ENCODE data around the gene ATP6V0A1. TPM values are rescaled to one million over a fixed set of nuclear protein-coding genes. Genes with fewer than 3 reads are reported as not detected.

Gene ATP6V0A1
- total and polyA plus RNA-seq, 3 donors from 2014 or later: 89.9 to 143 (median 131) TPM

- no peaks in the 10 kb centered on the region for H3K27me3 ChIP-seq
- no peaks in the 10 kb centered on the region for H3K36me3 ChIP-seq (ENCODE audit: low read depth, missing control alignments)
- DNase-seq: no peak
- 1 to 5% methylated on average over 10 to 56 of the region's 59 CpGs for WGBS, 2 donors
- intact Hi-C loops (cut with DNase I; ENCODE audit: low total_unique reads): loop anchor here (10.0 kb wide), 1 partner anchor 103 kb away; no protein-coding TSS in a partner anchor
- peaks cover 10% of the 10 kb centered on the region for H3K4me1 ChIP-seq
- peak overlapping the region; percentile 92 to 97 for H3K27ac ChIP-seq
- no peaks in the 10 kb centered on the region for H3K9me3 ChIP-seq
- peak overlapping the region; percentile 78 to 87 for H3K4me3 ChIP-seq
- TF ChIP-seq CTCF (IDR thresholded peaks at IDR 0.05) (no peak), POLR2A (IDR thresholded peaks at IDR 0.05) (no peak)
Measured at GRCh38 chr17:42421507-42422338, 37.0 kb upstream of the ATP6V0A1 start.

GRCh38 chr17:42422412-42422957 lies 36.2 kb upstream of the ATP6V0A1 start:
- Histone ChIP-seq H3K4me3 (peak overlapping the region; percentile 78 to 87), H3K36me3 (ENCODE audit: low read depth, missing control alignments) (no peaks in the 10 kb centered on the region), H3K4me1 (peaks cover 10% of the 10 kb centered on the region), H3K27me3 (no peaks in the 10 kb centered on the region), H3K9me3 (no peaks in the 10 kb centered on the region), H3K27ac (peak overlapping the region; percentile 92 to 97)
- WGBS, 2 donors: 0% methylated on average over 3 to 38 of the region's 44 CpGs
- intact Hi-C loops (cut with DNase I; ENCODE audit: low total_unique reads): loop anchor here (10.0 kb wide), 1 partner anchor 102 kb away; no protein-coding TSS in a partner anchor
- no peak for DNase-seq
- TF ChIP-seq POLR2A (IDR thresholded peaks at IDR 0.05) (no peak), CTCF (IDR thresholded peaks at IDR 0.05) (no peak)

- DNase-seq: peak; percentile 95
- WGBS, 2 donors: 0 to 1% methylated on average over 18 to 56 of the region's 58 CpGs
- no peaks in the 10 kb centered on the region for H3K36me3 ChIP-seq (ENCODE audit: low read depth, missing control alignments)
- TF ChIP-seq CTCF (IDR thresholded peaks at IDR 0.05): no peak
- TF ChIP-seq POLR2A (IDR thresholded peaks at IDR 0.05): peak; percentile 74
- peak within 1 kb of the TSS; percentile 78 to 87 for H3K4me3 ChIP-seq
- peak within 1 kb of the TSS; percentile 92 to 97 for H3K27ac ChIP-seq
- no peaks in the 10 kb centered on the region for H3K27me3 ChIP-seq
- intact Hi-C loops (cut with DNase I; ENCODE audit: low total_unique reads): loop anchor here (10.0 kb wide), 1 partner anchor 102 kb away; no protein-coding TSS in a partner anchor
- no peaks in the 10 kb centered on the region for H3K9me3 ChIP-seq
- H3K4me1 ChIP-seq: peaks cover 10% of the 10 kb centered on the region
Measured at GRCh38 chr17:42422958-42423712, 35.5 kb upstream of the ATP6V0A1 start, which contains the start of gene CAVIN1. TSS of gene CAVIN1 (minus strand) at chr17:42423256. CDS start at chr17:42423097, 159 bp downstream.

GRCh38 chr17:42423766-42424165 lies 34.9 kb upstream of the ATP6V0A1 start:
- intact Hi-C loops (cut with DNase I; ENCODE audit: low total_unique reads): loop anchor here (10.0 kb wide), 1 partner anchor 101 kb away; no protein-coding TSS in a partner anchor
- no peak for DNase-seq
- H3K4me1 ChIP-seq: peaks cover 10% of the 10 kb centered on the region
- H3K27ac ChIP-seq: peak overlapping the region in 1 of 2 donors; percentile 97
- WGBS, 2 donors: 44 to 65% methylated on average over 11 of the region's 11 CpGs
- peak overlapping the region in 1 of 2 donors; percentile 78 for H3K4me3 ChIP-seq
- H3K27me3 ChIP-seq: no peaks in the 10 kb centered on the region
- TF ChIP-seq POLR2A (IDR thresholded peaks at IDR 0.05): no peak
- no peak for TF ChIP-seq CTCF (IDR thresholded peaks at IDR 0.05)
- H3K36me3 ChIP-seq (ENCODE audit: low read depth, missing control alignments): no peaks in the 10 kb centered on the region
- no peaks in the 10 kb centered on the region for H3K9me3 ChIP-seq

Measured in testis (tissue), 3 donors.